Right lobe of liver (tissue), 4 donors: ENCODE results near the gene SOS2.

Source experiments
- POLR2A ChIP-seq: fragments of 450-650 bp; IDR thresholded peaks from one replicate; pipeline ENCODE4 v1.6.1; 2017; ENCODE audit warnings: antibody characterized with exemption, mild to moderate bottlenecking
- TF ChIP-seq, protein P1 (sequence below), 4 donors: fragments of 200-600 bp in 3 of 4; fragments of 450-650 bp in 1 of 4; IDR thresholded peaks; one replicate each; pipeline versions ENCODE4 v1.5.1 to v1.8.0; 2016 to 2022; ENCODE audit warnings: antibody characterized with exemption in 4 of 4, mild to moderate bottlenecking in 2 of 4
- donor health status: DM: no; HTN: no; CAD: no.
- donor health status: DM: no; HTN: no; CAD: no.
- donor health status: DM: no; HTN: yes; CAD: no.

- TF ChIP-seq, protein P1, sequence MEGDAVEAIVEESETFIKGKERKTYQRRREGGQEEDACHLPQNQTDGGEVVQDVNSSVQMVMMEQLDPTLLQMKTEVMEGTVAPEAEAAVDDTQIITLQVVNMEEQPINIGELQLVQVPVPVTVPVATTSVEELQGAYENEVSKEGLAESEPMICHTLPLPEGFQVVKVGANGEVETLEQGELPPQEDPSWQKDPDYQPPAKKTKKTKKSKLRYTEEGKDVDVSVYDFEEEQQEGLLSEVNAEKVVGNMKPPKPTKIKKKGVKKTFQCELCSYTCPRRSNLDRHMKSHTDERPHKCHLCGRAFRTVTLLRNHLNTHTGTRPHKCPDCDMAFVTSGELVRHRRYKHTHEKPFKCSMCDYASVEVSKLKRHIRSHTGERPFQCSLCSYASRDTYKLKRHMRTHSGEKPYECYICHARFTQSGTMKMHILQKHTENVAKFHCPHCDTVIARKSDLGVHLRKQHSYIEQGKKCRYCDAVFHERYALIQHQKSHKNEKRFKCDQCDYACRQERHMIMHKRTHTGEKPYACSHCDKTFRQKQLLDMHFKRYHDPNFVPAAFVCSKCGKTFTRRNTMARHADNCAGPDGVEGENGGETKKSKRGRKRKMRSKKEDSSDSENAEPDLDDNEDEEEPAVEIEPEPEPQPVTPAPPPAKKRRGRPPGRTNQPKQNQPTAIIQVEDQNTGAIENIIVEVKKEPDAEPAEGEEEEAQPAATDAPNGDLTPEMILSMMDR (IDR thresholded peaks at IDR 0.05) = no peak
- no peak for TF ChIP-seq POLR2A
Measured at GRCh38 chr14:50265029-50265428, 33.7 kb upstream of the SOS2 start.
